HG03196 (cell line): ENCODE data around the gene CNTLN.
"Not testable (repeated sequence)": the region's sequence is repeated elsewhere in the genome, so short reads cannot be mapped to it uniquely, and the experiment has no call there.

Source experiments
- ATAC-seq: cut with Tn5 transposase; IDR thresholded peaks from one replicate; pipeline ENCODE4 v1.9.1; 2021; ENCODE audit not compliant: unreplicated experiment

Gene CNTLN

DNA sequence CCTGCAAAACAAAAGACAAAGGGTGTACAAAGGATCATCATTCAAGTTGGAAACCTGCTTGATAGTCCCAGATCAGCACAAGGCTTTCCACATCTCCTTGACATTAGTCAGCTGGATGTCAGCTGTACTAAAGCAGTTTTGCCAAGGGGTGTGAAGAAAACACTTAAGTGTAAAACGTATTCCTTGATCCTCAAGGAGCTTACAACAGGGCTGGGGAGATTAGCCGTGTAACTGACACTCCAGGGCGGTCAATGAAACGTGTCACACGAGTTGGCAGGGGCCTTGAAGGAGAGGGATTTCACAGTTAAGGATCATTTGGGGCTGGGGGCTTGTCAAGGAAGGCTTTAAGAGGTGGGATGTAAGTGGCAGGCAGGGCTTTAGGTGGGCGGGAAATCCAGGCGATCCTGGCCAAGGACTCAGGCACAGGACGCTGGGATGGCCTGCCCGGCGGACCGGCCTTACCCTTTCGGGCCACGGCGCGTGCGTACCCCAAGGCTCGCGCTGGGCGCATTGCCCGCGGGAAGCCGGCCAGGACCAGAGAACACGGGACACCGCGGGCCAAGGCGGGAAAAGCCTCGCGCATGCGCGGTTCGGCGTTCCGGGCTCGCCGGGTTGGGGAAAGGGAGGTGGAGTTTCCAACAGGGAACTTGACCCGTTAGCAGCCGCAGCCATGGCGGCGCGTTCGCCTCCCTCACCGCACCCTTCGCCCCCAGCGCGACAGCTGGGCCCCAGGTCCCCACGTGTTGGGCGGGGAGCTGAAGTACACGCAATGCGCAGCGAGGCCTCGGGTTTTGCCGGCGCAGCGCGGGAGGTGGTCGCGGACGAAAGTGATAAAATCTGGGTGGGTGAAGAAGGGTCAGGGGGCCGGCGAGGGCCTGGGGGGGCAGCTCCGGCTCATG is at the start of gene CNTLN:
Gene CNTLN (plus strand): TSS at position 645 of the 899 bp plus-strand sequence. CDS start 26 bp downstream, at position 671.
- peak; percentile 67 for ATAC-seq

GRCh38 chr9:17088566-17088965 is 46.3 kb upstream of the CNTLN start:
- no peak for ATAC-seq

DNA sequence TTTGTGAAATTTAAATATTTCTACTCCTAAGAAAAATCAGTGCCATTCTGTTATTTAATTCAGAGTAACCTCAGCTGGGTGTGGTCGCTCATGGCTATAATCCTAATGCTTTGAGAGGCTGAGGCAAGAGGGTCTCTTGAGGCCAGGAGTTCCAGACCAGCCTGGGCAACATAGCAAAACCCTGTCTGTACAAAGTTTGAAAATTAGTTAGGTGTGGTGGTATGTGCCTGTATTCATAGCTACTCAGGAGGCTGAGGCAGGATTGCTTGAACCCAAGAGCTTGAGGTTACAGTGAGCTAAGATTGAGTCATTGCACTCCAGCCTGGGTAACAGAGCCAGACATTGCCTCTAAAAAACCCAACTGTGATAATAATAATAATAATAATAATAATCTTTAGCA is 44.8 kb upstream of the CNTLN start:
- ATAC-seq, result no peak

DNA sequence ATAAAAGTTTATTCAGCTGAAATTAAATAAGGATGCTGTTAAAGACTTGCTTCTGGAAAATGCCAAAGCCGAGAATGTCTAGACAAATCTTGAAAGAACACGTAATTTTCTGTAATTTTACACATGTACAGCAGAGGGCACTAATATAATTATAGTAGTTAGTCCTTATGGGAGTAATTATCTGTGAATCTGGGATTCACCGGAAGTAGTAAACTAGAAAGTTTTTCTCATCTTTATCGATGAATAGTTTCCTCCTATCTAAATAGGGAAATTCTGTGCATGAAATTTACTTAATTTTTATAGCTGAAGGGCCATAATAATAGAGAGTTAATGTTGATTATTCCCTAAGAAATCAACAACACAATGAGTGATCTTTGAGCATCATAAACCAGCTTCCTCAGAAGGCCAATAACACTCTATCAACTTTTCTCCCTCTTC is 18.4 kb upstream of the CNTLN start:
- no peak for ATAC-seq

GRCh38 chr9:17117372-17117771 is 17.5 kb upstream of the CNTLN start:
- no peak for ATAC-seq

GRCh38 chr9:17120203-17120602 is 14.6 kb upstream of the CNTLN start:
- ATAC-seq, result no peak

DNA sequence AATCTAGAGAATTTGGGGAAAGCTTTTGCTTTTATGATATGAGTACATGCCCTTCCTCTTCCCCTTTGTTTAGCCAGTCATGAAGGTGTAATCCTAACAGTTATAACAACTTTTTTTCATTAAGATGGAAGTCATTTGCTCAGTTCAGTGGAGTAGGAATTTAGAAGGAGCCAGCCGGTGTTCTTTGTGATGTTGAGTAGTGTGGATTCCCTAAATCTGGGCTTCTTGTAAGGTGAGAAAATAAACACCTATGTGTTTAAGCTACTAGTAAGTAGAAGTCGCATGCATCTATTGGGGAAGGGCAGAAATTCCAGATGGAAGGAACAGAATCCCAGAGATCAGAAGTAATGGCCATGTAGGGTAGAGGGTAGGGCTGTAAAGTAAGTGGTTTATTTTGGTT is 13.6 kb upstream of the CNTLN start:
- ATAC-seq, result no peak

GRCh38 chr9:17130291-17130690 is 4.5 kb upstream of the CNTLN start:
- no peak for ATAC-seq

DNA sequence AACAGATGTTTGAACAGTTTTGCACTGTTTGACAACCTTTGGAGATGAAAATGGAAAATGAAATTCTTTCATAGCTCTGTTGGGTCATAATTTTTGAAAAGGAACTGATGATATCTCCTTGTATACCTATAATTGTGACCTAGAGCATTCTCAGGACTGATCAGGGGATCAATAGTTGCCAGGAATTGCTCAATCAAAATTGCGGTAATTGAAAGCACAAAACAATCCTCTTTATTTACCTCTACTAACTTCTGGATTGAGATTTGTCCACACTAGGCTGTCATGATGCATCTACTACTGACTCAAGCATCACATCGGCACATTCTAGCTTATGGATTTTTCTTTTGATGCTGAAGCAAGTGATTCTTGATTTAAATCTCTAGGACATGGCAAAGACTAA is 4.1 kb upstream of the CNTLN start:
- no peak for ATAC-seq

DNA sequence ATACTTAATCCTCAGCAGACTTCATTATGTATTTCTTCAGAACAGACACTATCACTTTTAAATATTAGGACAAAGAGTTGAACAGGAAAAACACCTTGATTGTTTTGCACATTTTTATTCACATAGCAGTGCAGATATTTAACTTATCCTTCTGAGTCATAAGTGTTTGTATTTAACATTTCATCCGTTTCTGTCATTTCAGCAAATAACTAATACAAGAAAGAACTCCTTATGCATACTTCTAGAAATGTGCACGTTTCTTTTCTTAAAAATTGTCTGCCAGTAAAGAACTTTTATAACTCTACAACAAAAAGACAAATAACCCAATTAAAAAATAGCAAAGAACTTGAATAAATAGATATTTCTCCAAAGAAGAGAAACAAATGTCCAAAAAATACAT is 3.3 kb upstream of the CNTLN start:
- ATAC-seq, result no peak

DNA sequence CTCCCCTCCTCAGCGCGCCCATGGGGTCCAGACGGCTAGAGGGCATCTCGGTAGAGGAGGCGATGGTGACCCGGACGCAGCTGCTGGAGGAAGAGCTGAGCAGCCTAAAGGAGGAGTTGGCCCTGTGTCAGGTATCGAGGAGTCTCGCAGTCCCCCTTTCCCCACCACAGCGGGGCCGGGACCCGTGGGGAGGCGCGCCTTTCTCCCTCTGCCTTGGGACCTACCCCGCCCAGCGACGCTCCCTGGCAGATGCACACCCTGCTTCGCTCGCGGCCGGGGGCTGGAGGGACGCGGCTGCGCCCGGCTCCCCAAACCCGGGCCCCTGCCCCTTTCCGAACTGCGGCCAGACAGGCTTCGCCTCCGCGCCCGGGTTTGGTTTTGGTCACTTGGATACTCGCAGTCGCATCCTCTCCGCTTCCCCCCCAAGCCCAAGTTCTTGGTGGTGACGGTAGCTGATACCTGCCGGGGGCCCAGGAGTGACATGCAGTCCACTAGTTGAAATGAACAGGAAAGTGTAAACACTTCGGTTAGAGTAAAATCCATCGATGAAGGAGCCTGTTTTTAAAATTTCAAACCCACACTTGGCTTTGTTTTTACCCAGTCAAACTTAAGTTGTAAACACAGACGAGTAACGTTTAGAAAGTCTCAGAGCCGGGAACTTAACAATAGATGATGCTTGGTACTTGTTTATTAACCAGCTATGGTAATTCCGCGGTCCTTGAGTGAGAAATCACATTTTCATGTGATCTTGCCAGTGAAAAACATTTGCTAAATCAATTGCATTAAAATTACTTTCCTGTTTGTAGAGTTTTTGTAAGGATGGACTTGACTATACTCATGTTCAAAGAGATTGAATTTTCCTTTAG is 688 bp downstream of the CNTLN start:
- peak; percentile 62 for ATAC-seq

DNA sequence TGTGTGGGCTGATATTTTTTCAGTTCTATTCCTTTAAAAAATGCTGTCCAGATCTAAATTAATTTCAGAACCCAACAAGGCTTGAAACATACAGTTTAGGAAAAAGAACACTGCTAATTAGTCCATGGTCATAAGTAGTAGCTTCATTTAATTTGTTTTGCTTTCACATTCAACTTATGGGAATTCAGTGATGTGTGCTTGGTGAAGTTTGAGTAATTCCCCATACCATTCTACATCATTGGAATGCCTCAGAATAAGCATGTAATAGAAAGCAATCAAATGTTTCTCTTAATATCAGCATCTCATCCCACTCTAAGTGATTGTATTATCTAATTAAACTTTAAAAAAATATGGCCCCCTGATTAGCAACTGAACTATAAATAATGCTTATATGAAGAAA is 2.7 kb downstream of the CNTLN start:
- ATAC-seq, result no peak

DNA sequence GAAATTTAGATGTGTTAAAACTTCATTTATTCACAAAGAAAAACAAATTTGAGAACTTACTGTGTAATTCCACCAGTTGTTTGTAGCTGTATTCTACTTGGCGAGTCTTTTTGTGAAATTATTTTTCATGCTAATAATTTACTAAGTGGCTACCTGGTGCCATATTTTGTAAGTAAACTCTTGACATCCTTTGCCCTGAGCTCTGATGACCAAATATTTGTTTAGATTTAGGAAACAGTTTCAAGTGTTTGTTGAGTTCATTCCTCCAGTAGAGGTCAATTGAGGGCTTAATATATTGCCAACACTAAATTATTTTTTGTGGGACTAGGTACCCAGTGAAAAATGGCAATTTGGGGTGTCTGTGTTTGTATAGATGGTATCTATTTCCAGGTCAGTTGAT is 3.7 kb downstream of the CNTLN start:
- ATAC-seq, result no peak

GRCh38 chr9:17140418-17140817 is 5.6 kb downstream of the CNTLN start:
- no peak for ATAC-seq

DNA sequence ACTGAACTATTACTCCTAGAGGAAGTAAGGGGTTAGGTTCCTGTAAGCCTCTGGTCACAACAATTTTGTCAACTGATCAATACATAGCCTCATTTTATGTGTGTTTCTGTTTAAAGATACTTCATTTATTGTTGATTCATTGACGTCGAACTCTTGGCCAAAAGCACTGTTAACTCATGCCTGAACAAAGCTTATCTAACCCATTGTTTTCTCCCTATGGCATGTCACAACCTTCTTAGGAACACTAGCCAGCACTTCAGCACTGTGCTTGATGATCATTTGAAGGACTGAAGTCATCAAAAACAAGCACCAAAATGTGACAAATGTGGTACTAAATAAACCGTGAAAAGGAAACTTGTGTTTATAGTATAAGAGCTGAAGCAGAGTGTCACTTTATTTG is 13.5 kb downstream of the CNTLN start:
- no peak for ATAC-seq

DNA sequence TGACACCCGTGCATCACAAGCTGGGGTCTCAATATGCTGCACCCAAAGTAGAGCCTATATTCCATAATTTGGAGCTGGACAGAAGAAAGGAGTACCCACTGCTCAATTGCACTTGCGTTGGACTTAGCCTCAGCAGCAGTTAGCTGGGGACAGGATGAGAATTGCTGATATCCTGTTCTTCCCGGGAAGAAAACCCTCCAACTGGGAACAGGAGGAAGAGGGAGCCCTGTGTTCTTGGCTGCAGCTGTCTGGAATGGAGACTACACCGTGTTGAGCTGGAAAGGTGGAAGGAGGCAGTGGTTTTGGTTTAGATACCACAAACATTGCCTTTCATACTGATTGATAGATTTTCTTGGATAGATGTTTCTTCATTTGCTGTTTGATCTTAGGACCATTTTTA is 24.6 kb downstream of the CNTLN start:
- no peak for ATAC-seq

GRCh38 chr9:17160327-17160726 is 25.5 kb downstream of the CNTLN start:
- ATAC-seq, result no peak

DNA sequence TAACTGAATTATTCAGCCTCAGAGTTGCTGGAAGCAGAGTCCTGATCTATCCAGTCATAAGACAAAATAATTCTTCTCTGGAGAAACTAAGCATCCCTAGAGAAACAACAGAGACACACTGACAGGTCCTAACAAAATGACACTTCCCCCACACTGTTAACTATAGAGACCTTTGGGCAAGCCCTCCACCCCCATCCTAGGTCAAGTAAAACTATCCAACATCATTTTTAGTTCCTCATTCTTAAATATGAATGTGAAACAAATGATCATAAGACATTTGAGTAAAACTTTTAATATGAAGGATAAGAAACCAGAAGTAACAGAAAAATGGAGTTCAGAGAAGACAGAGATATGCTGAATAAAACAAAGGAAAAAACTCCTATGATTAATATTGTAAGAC is 30.9 kb downstream of the CNTLN start:
- ATAC-seq, result no peak

GRCh38 chr9:17166346-17166745 is 31.5 kb downstream of the CNTLN start:
- ATAC-seq, result no peak

DNA sequence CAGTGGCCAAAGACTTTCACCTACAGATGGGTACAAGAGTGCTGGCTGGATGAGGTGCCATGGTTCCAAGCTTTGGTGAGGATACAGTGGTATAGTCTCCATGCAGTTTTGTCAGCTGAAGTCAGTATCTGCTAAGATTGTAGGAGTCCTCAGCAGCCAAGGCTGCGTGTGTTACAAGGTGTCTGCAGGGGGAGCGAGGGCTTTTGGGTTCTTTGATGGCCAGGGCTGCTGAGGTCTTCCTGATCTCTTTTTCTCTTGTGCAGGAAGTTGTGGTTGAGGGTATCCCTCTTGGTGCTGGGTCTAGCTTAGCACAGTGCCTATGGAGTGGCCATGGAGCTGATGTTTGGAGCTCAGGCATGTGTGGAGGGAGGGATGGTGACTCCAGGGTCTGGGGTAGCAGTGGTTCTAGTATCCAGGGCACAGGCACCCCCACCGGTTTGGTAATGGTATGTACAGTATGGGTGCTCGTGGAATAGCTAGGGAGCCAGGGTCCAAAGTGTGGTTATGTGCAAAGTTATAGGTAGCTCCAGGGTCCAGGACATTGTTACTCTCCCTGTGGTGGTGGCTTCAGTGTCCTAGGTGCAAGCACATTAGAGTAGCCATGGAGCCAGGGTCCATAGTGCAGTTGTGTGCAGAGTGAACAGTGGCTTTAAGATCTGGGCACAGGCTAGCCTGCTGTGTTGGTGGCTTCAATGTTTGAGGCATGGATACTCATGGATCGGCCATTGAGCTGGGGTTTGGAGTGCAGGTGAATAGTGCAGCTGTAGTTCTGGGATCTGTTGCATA is 36.7 kb downstream of the CNTLN start:
- ATAC-seq, result no peak

GRCh38 chr9:17177496-17177895 is 42.7 kb downstream of the CNTLN start:
- not testable (repeated sequence) for ATAC-seq
